Measurements from ENCODE around the gene TSPAN6.

TSPAN6 gene

GRCh38 chrX:100584611-100585010 is 52.0 kb downstream of the TSPAN6 start, which contains the start of gene TNMD:
TNMD (plus strand) TSS chrX:100584936; CDS start chrX:100585019, 83 bp downstream.
- DNase-seq (ENCODE audit: low read depth, low spot score), result no peak
